Prostate gland (tissue), 2 donors: ENCODE results near the gene ZNF804B. TPM values are rescaled to one million over a fixed set of nuclear protein-coding genes. Genes with fewer than 3 reads are reported as not detected.
A peak's percentile ranks its signal among the peaks of the same experiment; 100 is the strongest.

Experiments
- DNase-seq: peaks from one replicate; pipeline ENCODE4 v3.0.0-alpha.2; 2019; ENCODE audit warnings: low spot score
- H3K27ac ChIP-seq, 2 donors: fragments of 200-600 bp; sonication (generic); 2 replicates each; pipeline ENCODE4 v1.5.1; 2017 to 2019
- H3K27me3 ChIP-seq: fragments of 200-600 bp; sonication (generic); replicated peaks from 2 replicates; pipeline ENCODE4 v1.5.1; 2019; ENCODE audit not compliant: insufficient read depth
- H3K36me3 ChIP-seq, 2 donors: fragments of 200-600 bp; sonication (generic); 1 replicate in 1 of 2; 2 replicates in 1 of 2; pipeline versions ENCODE4 v1.5.1 to v1.8.1; 2017 to 2019
- H3K4me1 ChIP-seq: fragments of 200-600 bp; sonication (generic); replicated peaks from 2 replicates; pipeline ENCODE4 v1.5.1; 2019
- H3K4me3 ChIP-seq, 2 donors: fragments of 200-600 bp; sonication (generic); 2 replicates each; pipeline ENCODE4 v1.5.1; 2017 to 2019
- H3K9me3 ChIP-seq: fragments of 200-600 bp; sonication (generic); 2 replicates; pipeline ENCODE4 v1.5.1; 2017
- POLR2A ChIP-seq: fragments of 450-650 bp; IDR thresholded peaks from one replicate; pipeline ENCODE4 v1.6.1; 2016; ENCODE audit warnings: antibody characterized with exemption, mild to moderate bottlenecking
- POLR2AphosphoS5 ChIP-seq: sonication (generic); formaldehyde crosslinking; IDR thresholded peaks from one replicate; pipeline ENCODE4 v1.6.1; 2017; ENCODE audit warnings: antibody characterized with exemption
- WGBS: methylation state at CpG from one replicate; pipeline ENCODE4 v1.1.5; 2018; 5-methylcytosine and 5-hydroxymethylcytosine counted together
- intact Hi-C: fragments of 100-400 bp; cut with DNase I; formaldehyde crosslinking; loops from one replicate; pipeline ENCODE4 v1.14.2; 2022
- total RNA-seq, 2 donors: library from RNA; depleted of rRNA; stranded (reverse); fragments of >200 nt; gene quantifications; one replicate each; pipeline ENCODE4 v1.1.0, GENCODE V29; 2016
- TF ChIP-seq, protein P1 (sequence below), 4 experiments: fragments of 200-600 bp in 2 of 4; fragments of 450-650 bp in 2 of 4; sonication (generic) in 2 of 4; IDR thresholded peaks; 1 replicate in 3 of 4; 2 replicates in 1 of 4; pipeline ENCODE4 v1.5.1; 2016 to 2019; ENCODE audit warnings: antibody characterized with exemption in 4 of 4, mild to moderate bottlenecking in 2 of 4, moderate library complexity in 2 of 4

Gene ZNF804B
- total RNA-seq, 2 donors from 2014 or later, result 0.05 TPM; not detected in 1

DNA sequence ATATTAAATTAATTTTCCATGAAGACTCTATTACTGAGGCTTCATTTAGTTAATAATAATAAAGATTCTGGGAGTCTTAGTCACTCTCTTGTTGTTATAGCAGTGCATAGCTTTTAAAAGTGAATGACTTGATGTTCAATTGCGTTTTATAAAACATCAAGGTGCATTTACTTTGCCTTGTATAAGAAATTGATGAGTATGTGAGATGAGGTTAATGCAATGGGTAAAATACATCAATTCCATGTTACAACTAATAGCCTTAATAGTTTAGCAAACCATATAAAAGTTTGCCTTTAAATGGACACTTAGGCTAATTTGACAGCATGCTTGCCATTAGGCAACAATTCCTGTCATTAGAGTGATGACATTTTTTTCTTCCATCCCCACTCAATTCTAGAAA, 209.7 kb downstream of the ZNF804B start:
- 85% methylated on average over 1 of the region's 1 CpG for WGBS
- TF ChIP-seq, protein P1, sequence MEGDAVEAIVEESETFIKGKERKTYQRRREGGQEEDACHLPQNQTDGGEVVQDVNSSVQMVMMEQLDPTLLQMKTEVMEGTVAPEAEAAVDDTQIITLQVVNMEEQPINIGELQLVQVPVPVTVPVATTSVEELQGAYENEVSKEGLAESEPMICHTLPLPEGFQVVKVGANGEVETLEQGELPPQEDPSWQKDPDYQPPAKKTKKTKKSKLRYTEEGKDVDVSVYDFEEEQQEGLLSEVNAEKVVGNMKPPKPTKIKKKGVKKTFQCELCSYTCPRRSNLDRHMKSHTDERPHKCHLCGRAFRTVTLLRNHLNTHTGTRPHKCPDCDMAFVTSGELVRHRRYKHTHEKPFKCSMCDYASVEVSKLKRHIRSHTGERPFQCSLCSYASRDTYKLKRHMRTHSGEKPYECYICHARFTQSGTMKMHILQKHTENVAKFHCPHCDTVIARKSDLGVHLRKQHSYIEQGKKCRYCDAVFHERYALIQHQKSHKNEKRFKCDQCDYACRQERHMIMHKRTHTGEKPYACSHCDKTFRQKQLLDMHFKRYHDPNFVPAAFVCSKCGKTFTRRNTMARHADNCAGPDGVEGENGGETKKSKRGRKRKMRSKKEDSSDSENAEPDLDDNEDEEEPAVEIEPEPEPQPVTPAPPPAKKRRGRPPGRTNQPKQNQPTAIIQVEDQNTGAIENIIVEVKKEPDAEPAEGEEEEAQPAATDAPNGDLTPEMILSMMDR (IDR thresholded peaks at IDR 0.05), result no peak
- TF ChIP-seq POLR2A (no peak), POLR2AphosphoS5 (no peak)
- no peaks in the 10 kb centered on the region for H3K27me3 ChIP-seq
- no peak overlapping the region for H3K4me3 ChIP-seq
- no peak for DNase-seq
- H3K9me3 ChIP-seq, result no peaks in the 10 kb centered on the region
- H3K36me3 ChIP-seq, result no peaks in the 10 kb centered on the region
- no peak overlapping the region for H3K27ac ChIP-seq
- no peaks in the 10 kb centered on the region for H3K4me1 ChIP-seq
- intact Hi-C loops, result no loop called here

DNA sequence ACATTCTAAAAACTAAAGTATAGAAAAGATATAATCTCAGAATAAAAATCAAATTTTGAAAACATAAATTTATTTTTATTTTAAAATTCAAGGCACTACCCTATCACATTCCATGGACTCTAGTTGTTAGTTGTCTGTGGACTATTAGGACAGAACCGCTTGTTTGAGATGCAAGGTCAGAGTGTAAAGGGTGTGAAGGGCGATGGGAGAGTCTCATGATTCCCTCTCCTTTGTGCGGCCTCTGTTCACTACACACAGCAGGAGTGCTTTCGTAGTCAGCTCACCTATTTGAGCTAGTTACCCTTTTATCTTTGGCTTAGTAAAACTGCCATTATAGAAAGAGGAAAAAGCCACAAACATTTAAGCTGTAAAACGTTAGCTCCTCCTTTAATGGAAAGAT, 225.8 kb downstream of the ZNF804B start:
- no peaks in the 10 kb centered on the region for H3K36me3 ChIP-seq
- H3K27me3 ChIP-seq, result no peaks in the 10 kb centered on the region
- DNase-seq, result no peak
- TF ChIP-seq POLR2AphosphoS5 (no peak), POLR2A (no peak)
- TF ChIP-seq, protein P1 (IDR thresholded peaks at IDR 0.05), result no peak
- H3K4me1 ChIP-seq, result no peaks in the 10 kb centered on the region
- WGBS, result 90% methylated on average over 5 of the region's 5 CpGs
- H3K9me3 ChIP-seq, result no peaks in the 10 kb centered on the region
- no peak overlapping the region for H3K27ac ChIP-seq
- intact Hi-C loops, result no loop called here
- H3K4me3 ChIP-seq, result no peak overlapping the region

DNA sequence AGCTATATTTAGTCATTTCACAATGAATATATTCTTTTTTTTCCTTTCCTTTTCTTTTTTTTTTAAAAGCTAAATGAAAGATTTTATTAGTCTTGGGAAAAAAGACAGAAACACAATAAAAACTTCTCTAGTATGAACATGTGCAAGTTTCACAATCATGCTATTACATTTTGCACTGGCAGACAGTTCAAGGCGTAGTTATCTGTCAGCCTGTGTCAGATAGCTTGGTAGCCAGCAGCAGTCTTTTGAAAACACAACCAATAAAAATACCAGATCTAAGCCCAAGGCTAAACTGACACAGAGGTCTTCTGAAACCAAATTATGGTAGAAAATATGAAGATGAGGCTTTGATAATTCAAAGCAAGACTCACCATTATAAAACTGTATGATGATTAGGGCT, 241.8 kb downstream of the ZNF804B start:
- 19% methylated on average over 1 of the region's 1 CpG for WGBS
- peak; percentile 33 for DNase-seq
- TF ChIP-seq, protein P1 (IDR thresholded peaks at IDR 0.05), result no peak
- TF ChIP-seq POLR2AphosphoS5, result peak; percentile 59
- intact Hi-C loops, result no loop called here
- Histone ChIP-seq H3K4me3 (no peak overlapping the region), H3K27me3 (no peaks in the 10 kb centered on the region), H3K4me1 (no peaks in the 10 kb centered on the region), H3K27ac (no peak overlapping the region), H3K9me3 (no peaks in the 10 kb centered on the region), H3K36me3 (no peaks in the 10 kb centered on the region)

DNA sequence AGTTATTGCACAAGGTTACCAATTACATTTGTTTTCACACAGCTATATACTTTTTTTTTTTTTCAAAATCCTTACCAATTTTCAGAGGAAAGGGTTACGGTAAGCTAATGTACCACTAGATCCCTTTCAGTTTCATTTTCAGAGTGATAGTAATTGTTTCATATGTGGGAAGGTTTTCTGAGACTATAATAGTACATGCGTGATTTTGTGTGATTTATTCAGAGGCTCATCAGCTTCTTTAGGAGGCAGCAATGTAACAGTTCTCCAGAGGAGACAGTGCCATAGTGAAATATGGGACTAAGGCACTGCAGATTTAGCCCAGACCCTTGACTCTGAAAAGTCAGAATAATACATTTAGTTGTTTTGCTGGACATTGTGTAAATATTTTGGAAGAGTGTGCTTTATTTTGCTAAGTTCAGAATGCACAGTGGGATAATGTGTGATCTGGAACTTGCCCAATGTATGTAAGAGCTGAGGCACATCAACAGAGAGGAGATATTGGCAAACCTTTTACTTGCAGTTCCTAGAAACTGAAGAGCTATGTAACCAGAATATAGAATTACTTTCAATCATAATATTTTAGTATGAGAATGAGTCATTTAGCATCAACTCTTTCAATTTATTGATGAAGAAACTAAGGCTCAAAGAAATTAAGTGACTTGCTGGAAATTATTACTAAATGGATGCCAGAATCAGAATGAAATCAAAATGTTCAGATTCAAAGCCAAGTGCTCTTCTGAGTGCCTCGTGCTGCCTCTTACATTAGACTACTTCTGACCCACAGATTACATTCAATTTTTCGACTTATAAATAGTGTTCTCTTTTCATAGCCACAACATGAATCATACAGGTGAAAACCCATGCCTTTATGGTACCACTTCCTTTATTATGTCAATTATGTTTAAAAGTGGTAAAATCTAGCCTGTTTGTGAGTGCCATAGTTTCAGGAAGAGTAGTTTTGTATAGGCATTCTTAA, 243.8 kb downstream of the ZNF804B start:
- no peak overlapping the region for H3K4me3 ChIP-seq
- 29% methylated on average over 4 of the region's 4 CpGs for WGBS
- intact Hi-C loops, result no loop called here
- H3K27me3 ChIP-seq, result no peaks in the 10 kb centered on the region
- DNase-seq, result no peak
- TF ChIP-seq POLR2A (no peak), POLR2AphosphoS5 (no peak)
- TF ChIP-seq, protein P1 (IDR thresholded peaks at IDR 0.05), result no peak
- H3K4me1 ChIP-seq, result no peaks in the 10 kb centered on the region
- no peaks in the 10 kb centered on the region for H3K36me3 ChIP-seq
- no peak overlapping the region for H3K27ac ChIP-seq
- no peaks in the 10 kb centered on the region for H3K9me3 ChIP-seq

DNA sequence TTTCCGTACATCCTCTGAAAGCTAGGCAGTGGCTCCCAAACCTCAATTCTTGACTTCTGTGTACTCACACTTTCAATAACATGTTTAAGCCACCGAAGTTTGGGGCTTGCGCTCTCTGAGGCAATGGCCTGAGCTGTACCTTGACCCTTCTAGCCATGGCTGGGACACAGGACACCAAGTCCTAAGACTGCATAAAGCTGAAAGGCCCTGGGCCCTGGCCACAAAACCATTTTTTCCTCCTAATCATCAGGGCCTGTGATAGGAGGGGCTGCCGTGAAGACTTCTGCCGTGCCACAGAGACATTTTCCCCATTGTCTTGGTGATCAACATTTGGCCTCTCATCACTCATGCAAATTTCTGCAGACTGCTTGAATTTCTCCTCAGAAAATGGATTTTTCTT, 252.5 kb downstream of the ZNF804B start:
- no peak for TF ChIP-seq POLR2A
- TF ChIP-seq POLR2AphosphoS5, result no peak
- TF ChIP-seq, protein P1 (IDR thresholded peaks at IDR 0.05), result no peak
- WGBS, result over 99% methylated on average over 5 of the region's 5 CpGs
- DNase-seq, result no peak
- Histone ChIP-seq H3K27ac (no peak overlapping the region), H3K4me3 (no peak overlapping the region), H3K27me3 (no peaks in the 10 kb centered on the region), H3K4me1 (no peaks in the 10 kb centered on the region), H3K9me3 (no peaks in the 10 kb centered on the region), H3K36me3 (no peaks in the 10 kb centered on the region)
- intact Hi-C loops, result no loop called here
